Stimulated activated CD8-positive, alpha-beta memory T cell treated with anti-CD3 and anti-CD28 coated beads, Interleukin-4, amount 100 ng/mL, for 48 hours (primary cell): ENCODE data around the gene PDE3A.
"Not testable (repeated sequence)": the region's sequence is repeated elsewhere in the genome, so short reads cannot be mapped to it uniquely, and the experiment has no call there.

Experiments
- DNase-seq: peaks from one replicate; pipeline ENCODE4 v3.0.0-alpha.2; 2020

The PDE3A gene

DNA sequence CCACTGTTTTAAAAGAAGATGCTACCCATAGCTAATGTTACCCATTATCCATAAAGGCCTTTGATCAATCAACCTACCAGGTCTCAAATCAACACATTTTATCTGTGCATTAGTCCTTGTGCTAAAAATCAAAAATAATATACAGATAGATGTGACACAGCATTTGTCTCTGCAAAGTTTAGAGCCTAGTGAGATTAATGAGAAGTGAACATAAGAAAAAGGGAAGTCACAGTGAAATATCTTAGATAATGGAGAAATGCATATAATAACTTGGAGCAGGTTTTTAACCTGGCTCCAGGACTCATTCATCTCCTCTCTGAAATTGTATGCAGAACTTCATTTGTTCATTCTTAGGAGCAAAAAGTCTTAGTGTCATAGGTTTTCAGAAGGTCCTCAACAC is 7.2 kb downstream of the PDE3A start:
- DNase-seq, result no peak

GRCh38 chr12:20376984-20377383 is 8.6 kb downstream of the PDE3A start:
- DNase-seq, result no peak

DNA sequence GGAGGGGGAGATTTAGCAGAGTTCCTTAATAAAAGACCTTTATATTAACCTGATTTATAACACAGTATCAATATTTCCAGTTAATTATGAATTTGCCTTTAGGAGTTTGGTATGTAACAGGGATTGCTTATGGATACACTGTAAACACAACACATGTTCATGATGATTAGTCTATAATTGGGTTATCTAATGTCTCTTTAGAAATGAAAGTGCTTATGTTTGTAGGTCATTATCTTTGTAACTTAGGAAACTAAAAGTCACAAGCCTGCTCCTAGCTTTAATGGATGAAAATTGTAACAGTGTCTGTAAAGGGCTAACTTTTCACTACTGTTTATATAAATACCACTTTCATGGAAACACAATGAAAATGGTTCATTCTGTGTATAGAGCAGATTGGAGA is 9.4 kb downstream of the PDE3A start:
- DNase-seq, result no peak

GRCh38 chr12:20382117-20382516 is 13.8 kb downstream of the PDE3A start:
- DNase-seq, result no peak

- DNase-seq, result no peak
Measured at GRCh38 chr12:20383612-20384011, 15.3 kb downstream of the PDE3A start.

GRCh38 chr12:20384836-20385235 is 16.5 kb downstream of the PDE3A start:
- DNase-seq, result not testable (repeated sequence)

DNA sequence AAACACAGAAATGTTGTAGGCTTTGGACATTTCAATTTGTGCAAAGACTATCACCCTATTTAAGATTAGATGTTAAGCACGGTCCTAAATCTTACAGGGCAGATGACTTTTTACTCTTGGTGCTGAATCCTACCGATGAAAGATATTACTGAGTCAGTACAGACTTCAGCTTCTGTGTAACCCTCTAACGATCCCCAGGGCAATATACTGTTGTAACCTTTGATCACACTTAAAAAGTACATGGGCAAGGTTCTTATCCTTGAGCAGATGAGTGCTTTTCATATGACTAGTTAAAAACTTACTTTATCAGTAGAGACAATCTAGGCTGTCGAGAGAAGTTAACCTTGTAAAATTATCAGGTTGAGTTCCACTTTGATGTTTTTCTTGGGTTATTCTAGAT is 22.5 kb downstream of the PDE3A start:
- no peak for DNase-seq

GRCh38 chr12:20392339-20392738 is 24.0 kb downstream of the PDE3A start:
- no peak for DNase-seq

GRCh38 chr12:20393707-20394106 is 25.4 kb downstream of the PDE3A start:
- no peak for DNase-seq

- DNase-seq, result no peak
Measured at GRCh38 chr12:20395791-20396550, 27.6 kb downstream of the PDE3A start.

- no peak for DNase-seq
Measured at GRCh38 chr12:20398686-20399085, 30.3 kb downstream of the PDE3A start.

GRCh38 chr12:20400003-20400402 is 31.7 kb downstream of the PDE3A start:
- no peak for DNase-seq

DNA sequence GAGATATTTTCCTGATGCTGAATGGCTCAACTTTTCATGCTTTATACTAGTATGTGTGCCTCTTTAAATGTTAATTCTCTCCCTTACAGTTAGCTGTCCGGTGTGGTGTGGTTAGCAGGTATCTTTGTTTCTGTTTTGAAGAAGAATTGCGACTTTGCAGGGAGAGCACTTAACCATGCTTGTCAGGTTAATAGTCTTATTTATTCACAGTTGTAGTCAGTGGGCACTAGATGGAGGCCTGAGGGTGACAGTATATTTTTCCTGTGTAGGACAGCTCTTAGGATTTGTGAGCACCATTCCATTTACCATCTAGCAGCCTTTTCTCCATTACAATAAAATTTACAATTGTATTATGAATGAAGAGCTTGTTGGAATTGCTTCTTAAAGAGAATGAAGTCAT is 34.9 kb downstream of the PDE3A start:
- DNase-seq, result no peak

- no peak for DNase-seq
Measured at GRCh38 chr12:20404576-20405346, 36.4 kb downstream of the PDE3A start.

GRCh38 chr12:20409607-20410377 is 41.5 kb downstream of the PDE3A start:
- DNase-seq, result no peak

DNA sequence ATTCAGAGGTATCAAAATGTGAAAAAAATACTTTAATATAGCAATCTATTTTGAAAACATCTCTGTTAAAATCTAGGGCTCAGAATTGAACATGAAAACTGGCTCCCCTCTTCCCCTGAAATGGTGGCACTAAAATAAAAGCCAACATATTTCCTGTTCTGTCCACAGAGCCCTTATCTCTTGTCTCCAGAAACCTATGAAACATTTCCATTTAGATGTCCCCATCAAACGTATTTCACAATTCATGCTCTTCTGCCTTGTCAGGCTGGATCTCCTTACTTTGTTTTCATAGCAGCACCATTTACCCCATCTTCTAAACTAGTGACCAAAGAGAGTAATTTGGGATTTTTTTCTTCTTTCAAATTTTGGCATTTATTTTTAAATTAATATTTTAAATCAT is 42.4 kb downstream of the PDE3A start:
- no peak for DNase-seq

- no peak for DNase-seq
Measured at GRCh38 chr12:20411345-20411744, 43.0 kb downstream of the PDE3A start.

GRCh38 chr12:20415028-20415427 is 46.7 kb downstream of the PDE3A start:
- no peak for DNase-seq

GRCh38 chr12:20415641-20416040 is 47.3 kb downstream of the PDE3A start:
- DNase-seq, result no peak

- no peak for DNase-seq
Measured at GRCh38 chr12:20420557-20420956, 52.2 kb downstream of the PDE3A start.

DNA sequence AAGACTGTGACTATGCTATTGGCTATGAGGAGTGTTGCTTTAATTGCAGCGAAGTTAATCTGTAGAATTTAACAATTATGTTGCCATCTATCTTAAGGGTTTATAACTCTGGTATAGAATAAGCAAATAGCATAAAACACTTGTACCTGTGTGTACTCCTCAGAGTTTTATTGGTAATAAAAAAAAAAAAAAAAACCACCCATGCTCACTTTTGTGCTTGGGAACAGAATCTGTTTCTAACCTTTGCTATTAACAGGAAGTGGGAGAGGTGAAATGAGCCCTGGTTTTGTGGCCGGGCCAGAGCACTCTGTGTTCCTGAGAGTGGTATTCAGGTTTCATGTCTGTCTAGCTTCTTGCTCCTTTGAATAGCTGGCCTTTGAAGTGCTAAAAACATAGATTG is 53.1 kb downstream of the PDE3A start:
- no peak for DNase-seq

DNA sequence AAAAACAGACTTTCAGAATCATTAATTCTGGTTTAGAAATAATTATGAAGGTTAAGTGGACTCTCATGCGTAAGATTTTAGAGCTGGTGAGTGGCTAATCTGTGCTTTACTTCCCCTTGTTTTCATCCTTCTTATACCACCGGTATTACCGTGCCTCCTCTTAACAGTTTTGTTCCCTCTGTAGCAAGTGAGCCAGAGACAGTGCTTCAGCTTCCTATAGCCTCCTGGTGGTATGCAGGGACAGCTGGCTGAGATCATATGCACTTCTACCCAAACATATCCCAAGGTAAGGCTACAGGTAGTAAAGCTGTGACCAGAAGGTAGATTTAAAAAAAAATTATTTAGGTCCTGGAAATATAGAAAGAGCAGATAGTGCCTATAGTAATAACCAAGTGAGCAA is 55.2 kb downstream of the PDE3A start:
- DNase-seq, result no peak

GRCh38 chr12:20424841-20425240 is 56.5 kb downstream of the PDE3A start:
- no peak for DNase-seq

DNA sequence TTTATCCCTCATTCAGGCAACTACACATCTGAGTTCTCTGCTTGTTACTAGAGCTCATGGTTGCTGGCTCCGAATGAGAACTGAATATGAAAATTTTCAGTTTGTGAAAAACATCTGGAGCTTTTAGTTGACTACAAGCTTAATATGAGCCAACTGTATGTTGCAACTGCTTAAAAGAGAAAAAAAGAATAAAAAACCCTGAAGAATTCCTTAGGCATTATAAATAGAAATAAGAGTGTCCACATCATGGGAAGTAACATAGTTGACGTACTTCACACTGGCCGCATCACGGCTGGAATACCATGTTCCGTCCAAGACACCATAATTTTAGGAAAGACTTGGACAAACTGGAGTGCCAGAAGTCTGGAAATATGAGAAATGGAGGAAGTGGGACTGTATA is 57.9 kb downstream of the PDE3A start:
- no peak for DNase-seq
